ENCODE data around the gene PGAP6.

GRCh38 chr16:400061-400591 lies 18.3 kb upstream of the PGAP6 start:
- TF ChIP-seq, protein P1, sequence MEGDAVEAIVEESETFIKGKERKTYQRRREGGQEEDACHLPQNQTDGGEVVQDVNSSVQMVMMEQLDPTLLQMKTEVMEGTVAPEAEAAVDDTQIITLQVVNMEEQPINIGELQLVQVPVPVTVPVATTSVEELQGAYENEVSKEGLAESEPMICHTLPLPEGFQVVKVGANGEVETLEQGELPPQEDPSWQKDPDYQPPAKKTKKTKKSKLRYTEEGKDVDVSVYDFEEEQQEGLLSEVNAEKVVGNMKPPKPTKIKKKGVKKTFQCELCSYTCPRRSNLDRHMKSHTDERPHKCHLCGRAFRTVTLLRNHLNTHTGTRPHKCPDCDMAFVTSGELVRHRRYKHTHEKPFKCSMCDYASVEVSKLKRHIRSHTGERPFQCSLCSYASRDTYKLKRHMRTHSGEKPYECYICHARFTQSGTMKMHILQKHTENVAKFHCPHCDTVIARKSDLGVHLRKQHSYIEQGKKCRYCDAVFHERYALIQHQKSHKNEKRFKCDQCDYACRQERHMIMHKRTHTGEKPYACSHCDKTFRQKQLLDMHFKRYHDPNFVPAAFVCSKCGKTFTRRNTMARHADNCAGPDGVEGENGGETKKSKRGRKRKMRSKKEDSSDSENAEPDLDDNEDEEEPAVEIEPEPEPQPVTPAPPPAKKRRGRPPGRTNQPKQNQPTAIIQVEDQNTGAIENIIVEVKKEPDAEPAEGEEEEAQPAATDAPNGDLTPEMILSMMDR (IDR thresholded peaks at IDR 0.05), result no peak
- no peak for TF ChIP-seq POLR2A (IDR thresholded peaks at IDR 0.05)
